KMS-11 (cell line): ENCODE measurements around the gene ARG1.
"Not testable (repeated sequence)": the region's sequence is repeated elsewhere in the genome, so short reads cannot be mapped to it uniquely, and the experiment has no call there.

Experiments used
- H2AFZ ChIP-seq: fragments of 200-600 bp; sonication (generic); 2 replicates; pipeline ENCODE4 v1.6.1; 2016; ENCODE audit warnings: antibody characterized with exemption, mixed run types, low read depth
- H3K27ac ChIP-seq: fragments of 200-600 bp; sonication (generic); 2 replicates; pipeline ENCODE4 v1.6.1; 2016; ENCODE audit warnings: mild to moderate bottlenecking, mixed run types
- H3K27me3 ChIP-seq: fragments of 200-600 bp; sonication (generic); 2 replicates; pipeline ENCODE4 v1.6.1; 2017; ENCODE audit warnings: mild to moderate bottlenecking, low read depth, mixed run types, moderate library complexity; ENCODE audit not compliant: insufficient read depth
- H3K36me3 ChIP-seq: fragments of 200-600 bp; sonication (generic); 2 replicates; pipeline ENCODE4 v1.6.1; 2017; ENCODE audit warnings: mild to moderate bottlenecking, mixed run types; ENCODE audit not compliant: insufficient read depth
- H3K4me1 ChIP-seq: fragments of 200-600 bp; sonication (generic); 2 replicates; pipeline ENCODE4 v1.6.1; 2016; ENCODE audit warnings: mild to moderate bottlenecking, low read depth, mixed run types; ENCODE audit not compliant: poor library complexity, severe bottlenecking
- H3K4me2 ChIP-seq: fragments of 200-600 bp; sonication (generic); 2 replicates; pipeline ENCODE4 v1.7.0; 2016; ENCODE audit warnings: mild to moderate bottlenecking, mixed run types
- H3K4me3 ChIP-seq: fragments of 200-600 bp; sonication (generic); IDR thresholded peaks from 2 replicates; pipeline ENCODE4 v1.6.1; 2017; ENCODE audit warnings: low read depth, low read length, mixed read lengths; ENCODE audit not compliant: insufficient read depth
- H3K79me2 ChIP-seq: fragments of 200-600 bp; sonication (generic); 2 replicates; pipeline ENCODE4 v1.6.1; 2016; ENCODE audit warnings: low read depth, mixed run types; ENCODE audit not compliant: insufficient read depth
- H3K9ac ChIP-seq: fragments of 200-600 bp; sonication (generic); 2 replicates; pipeline ENCODE4 v1.6.1; 2016; ENCODE audit warnings: mild to moderate bottlenecking, mixed run types
- H4K20me1 ChIP-seq: fragments of 200-600 bp; sonication (generic); 2 replicates; pipeline ENCODE4 v1.6.1; 2016; ENCODE audit warnings: mild to moderate bottlenecking, mixed run types; ENCODE audit not compliant: insufficient read depth
- TF ChIP-seq, protein P1 (sequence below): fragments of 200-600 bp; sonication (generic); conservative IDR thresholded peaks from 2 replicates; pipeline ENCODE4 v1.6.1; 2017; ENCODE audit warnings: low read depth, mild to moderate bottlenecking, antibody characterized with exemption, low read length, moderate library complexity, mixed read lengths

Gene ARG1

DNA sequence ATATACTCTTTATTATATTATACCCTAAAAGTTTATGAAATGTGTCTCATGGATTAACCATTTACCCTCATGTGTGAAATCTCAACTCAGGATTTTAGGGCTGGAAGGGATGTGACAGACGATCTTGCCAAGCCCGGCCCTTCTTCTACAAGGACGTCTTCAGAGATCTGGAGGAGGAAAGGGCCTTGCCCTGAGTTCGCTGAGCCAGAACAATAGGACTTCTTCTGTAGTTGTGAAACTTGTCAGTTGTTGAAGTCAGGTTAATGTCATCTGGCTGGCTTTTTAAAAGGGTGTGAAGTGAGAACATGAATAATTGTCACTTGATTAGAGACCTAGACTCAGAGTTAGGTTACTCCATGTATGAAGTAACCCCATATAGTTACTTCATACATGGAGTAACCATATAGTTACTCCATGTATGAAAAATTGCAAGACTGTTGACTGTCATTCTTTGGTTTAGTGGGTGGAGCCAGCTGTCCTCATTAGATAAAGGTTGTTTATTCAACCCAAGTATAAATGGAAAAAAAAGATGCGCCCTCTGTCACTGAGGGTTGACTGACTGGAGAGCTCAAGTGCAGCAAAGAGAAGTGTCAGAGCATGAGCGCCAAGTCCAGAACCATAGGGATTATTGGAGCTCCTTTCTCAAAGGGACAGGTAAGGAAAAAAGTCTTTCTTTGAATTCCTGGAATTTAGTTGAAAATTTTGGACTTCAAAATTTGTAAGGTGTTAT lies at the start of gene ARG1:
ARG1 (plus strand) TSS at position 541 of the 730 bp plus-strand sequence; CDS start at position 598, 57 bp downstream.
- Histone ChIP-seq H3K79me2 (no peaks in the 10 kb centered on the region), H3K4me2 (no peak within 1 kb of the TSS), H2AFZ (no peak within 1 kb of the TSS), H3K4me3 (no peak within 1 kb of the TSS), H3K4me1 (no peaks in the 10 kb centered on the region), H3K27me3 (no peaks in the 10 kb centered on the region), H3K9ac (no peak within 1 kb of the TSS), H3K36me3 (no peaks in the 10 kb centered on the region), H4K20me1 (no peaks in the 10 kb centered on the region), H3K27ac (no peak within 1 kb of the TSS)
- TF ChIP-seq, protein P1, sequence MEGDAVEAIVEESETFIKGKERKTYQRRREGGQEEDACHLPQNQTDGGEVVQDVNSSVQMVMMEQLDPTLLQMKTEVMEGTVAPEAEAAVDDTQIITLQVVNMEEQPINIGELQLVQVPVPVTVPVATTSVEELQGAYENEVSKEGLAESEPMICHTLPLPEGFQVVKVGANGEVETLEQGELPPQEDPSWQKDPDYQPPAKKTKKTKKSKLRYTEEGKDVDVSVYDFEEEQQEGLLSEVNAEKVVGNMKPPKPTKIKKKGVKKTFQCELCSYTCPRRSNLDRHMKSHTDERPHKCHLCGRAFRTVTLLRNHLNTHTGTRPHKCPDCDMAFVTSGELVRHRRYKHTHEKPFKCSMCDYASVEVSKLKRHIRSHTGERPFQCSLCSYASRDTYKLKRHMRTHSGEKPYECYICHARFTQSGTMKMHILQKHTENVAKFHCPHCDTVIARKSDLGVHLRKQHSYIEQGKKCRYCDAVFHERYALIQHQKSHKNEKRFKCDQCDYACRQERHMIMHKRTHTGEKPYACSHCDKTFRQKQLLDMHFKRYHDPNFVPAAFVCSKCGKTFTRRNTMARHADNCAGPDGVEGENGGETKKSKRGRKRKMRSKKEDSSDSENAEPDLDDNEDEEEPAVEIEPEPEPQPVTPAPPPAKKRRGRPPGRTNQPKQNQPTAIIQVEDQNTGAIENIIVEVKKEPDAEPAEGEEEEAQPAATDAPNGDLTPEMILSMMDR, result no peak

DNA sequence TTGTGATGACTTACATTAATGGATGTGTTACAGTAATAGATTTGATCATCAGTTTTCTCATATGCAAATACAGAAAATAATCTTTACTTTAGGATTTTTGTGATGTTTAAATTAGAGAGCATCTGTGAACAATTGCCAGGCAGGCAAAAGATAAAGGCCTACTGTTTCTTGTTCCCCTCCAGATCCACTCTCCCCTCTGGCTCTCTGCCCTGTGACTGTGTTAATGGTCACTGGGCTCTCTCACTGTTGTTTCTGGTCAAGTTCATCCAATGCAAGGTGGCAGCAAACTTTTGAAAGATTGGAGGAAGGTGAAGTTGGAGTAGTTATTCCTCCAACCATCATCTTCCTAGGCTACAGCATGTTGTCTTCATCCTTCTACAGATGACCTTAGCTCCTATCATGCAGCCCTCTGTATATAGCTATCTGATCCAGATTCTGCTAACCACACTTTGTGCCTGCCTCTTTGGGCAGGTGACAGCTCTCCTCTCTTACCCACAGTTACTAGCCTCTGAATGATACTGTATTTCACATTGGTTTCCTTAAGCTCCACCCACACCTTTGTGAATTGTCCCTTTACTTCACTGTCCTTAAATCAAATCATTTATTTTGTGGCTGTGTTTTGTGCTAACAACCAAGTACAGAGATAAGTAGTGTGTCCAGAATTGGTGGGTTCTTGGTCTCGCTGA lies 48.9 kb upstream of the ARG1 start:
- Histone ChIP-seq H3K36me3 (no peaks in the 10 kb centered on the region), H3K79me2 (no peaks in the 10 kb centered on the region), H3K27me3 (no peaks in the 10 kb centered on the region), H3K4me2 (no peak overlapping the region), H3K4me1 (no peaks in the 10 kb centered on the region), H4K20me1 (no peaks in the 10 kb centered on the region), H3K4me3 (no peak overlapping the region), H2AFZ (no peak overlapping the region), H3K27ac (no peak overlapping the region), H3K9ac (no peak overlapping the region)
- TF ChIP-seq, protein P1, result no peak

GRCh38 chr6:131524695-131525336 lies 48.2 kb upstream of the ARG1 start:
- no peaks in the 10 kb centered on the region for H3K4me1 ChIP-seq
- no peaks in the 10 kb centered on the region for H3K27me3 ChIP-seq
- no peak overlapping the region for H3K4me3 ChIP-seq
- H3K27ac ChIP-seq, result no peak overlapping the region
- TF ChIP-seq, protein P1, result no peak
- H3K36me3 ChIP-seq, result no peaks in the 10 kb centered on the region
- H4K20me1 ChIP-seq, result no peaks in the 10 kb centered on the region
- H2AFZ ChIP-seq, result no peak overlapping the region
- no peak overlapping the region for H3K4me2 ChIP-seq
- no peak overlapping the region for H3K9ac ChIP-seq
- no peaks in the 10 kb centered on the region for H3K79me2 ChIP-seq

DNA sequence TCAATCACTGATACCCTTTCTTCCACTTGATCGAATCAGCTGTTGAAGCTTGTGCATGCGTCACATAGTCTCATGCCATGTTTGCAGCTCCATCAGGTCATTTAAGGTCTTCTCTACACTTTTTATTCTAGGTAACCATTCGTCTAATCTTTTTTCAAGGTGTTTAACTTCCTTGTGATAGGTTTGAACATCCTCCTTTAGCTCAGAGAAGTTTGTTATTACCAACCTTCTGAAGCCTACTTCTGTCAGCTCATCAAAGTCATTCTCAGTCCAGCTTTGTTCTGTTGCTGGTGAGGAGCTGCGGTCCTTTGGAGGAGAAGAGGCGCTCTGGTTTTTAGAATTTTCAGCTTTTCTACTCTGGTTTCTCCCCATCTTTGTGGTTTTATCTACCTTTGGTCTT lies 42.1 kb upstream of the ARG1 start:
- H3K4me1 ChIP-seq, H3K4me3 ChIP-seq, H3K27ac ChIP-seq, H4K20me1 ChIP-seq, H2AFZ ChIP-seq, H3K27me3 ChIP-seq, H3K4me2 ChIP-seq, H3K79me2 ChIP-seq, H3K36me3 ChIP-seq, H3K9ac ChIP-seq: not testable (repeated sequence)

- H3K36me3 ChIP-seq, H3K27ac ChIP-seq, H3K4me3 ChIP-seq, H2AFZ ChIP-seq, H3K4me1 ChIP-seq, H3K79me2 ChIP-seq, H3K9ac ChIP-seq, H4K20me1 ChIP-seq, H3K4me2 ChIP-seq, H3K27me3 ChIP-seq: not testable (repeated sequence)
These were observed 41.3 kb upstream of the ARG1 start for GRCh38 chr6:131531681-131532080.
